Mesenchymal stem cell (in vitro differentiated cells and primary cell): ENCODE data around the gene TMCO4.

Source experiments
- DNase-seq: peaks from one replicate; pipeline ENCODE4 v3.0.0-alpha.2; 2013
- H2AFZ ChIP-seq: one replicate; pipeline ENCODE4 v1.6.1; 2013; ENCODE audit warnings: low read depth, mild to moderate bottlenecking, control low read depth, inconsistent platforms, low read length, moderate library complexity
- H2AK5ac ChIP-seq: 2 replicates; pipeline ENCODE4 v1.6.1; 2013; ENCODE audit warnings: low read length, moderate library complexity, mild to moderate bottlenecking, inconsistent platforms; ENCODE audit not compliant: severe bottlenecking
- H2BK120ac ChIP-seq: one replicate; pipeline ENCODE4 v1.6.1; 2013; ENCODE audit warnings: low read depth, mild to moderate bottlenecking, inconsistent platforms, low read length, moderate library complexity
- H2BK12ac ChIP-seq, 2 experiments: one replicate each; pipeline ENCODE4 v1.6.1; 2013; ENCODE audit warnings: inconsistent platforms in 2 of 2, low read length in 2 of 2, mild to moderate bottlenecking in 2 of 2, moderate library complexity in 2 of 2, control low read depth in 1 of 2
- H2BK15ac ChIP-seq: one replicate; pipeline ENCODE4 v1.6.1; 2013; ENCODE audit warnings: mild to moderate bottlenecking, low read depth, inconsistent platforms; ENCODE audit not compliant: poor library complexity, severe bottlenecking
- H2BK5ac ChIP-seq: 2 replicates; pipeline ENCODE4 v1.6.1; 2013; ENCODE audit warnings: low read depth, mild to moderate bottlenecking, low read length, control low read depth, inconsistent platforms; ENCODE audit not compliant: poor library complexity, severe bottlenecking
- H3K14ac ChIP-seq, 2 experiments: one replicate each; pipeline ENCODE4 v1.6.1; 2013; ENCODE audit warnings: inconsistent platforms in 2 of 2, low read length in 2 of 2, control low read depth in 1 of 2, mild to moderate bottlenecking in 1 of 2, moderate library complexity in 1 of 2
- H3K18ac ChIP-seq, 2 experiments: one replicate each; pipeline ENCODE4 v1.6.1; 2013; ENCODE audit warnings: inconsistent platforms in 2 of 2, low read length in 2 of 2, control low read depth in 1 of 2, low read depth in 1 of 2, mild to moderate bottlenecking in 1 of 2
- H3K23ac ChIP-seq, 2 experiments: one replicate each; pipeline ENCODE4 v1.6.1; 2013; ENCODE audit warnings: inconsistent platforms in 2 of 2, low read length in 2 of 2, mild to moderate bottlenecking in 2 of 2, moderate library complexity in 2 of 2, control low read depth in 1 of 2
- H3K27ac ChIP-seq: 2 replicates; pipeline ENCODE4 v1.5.1; 2013; ENCODE audit warnings: mild to moderate bottlenecking, moderate library complexity, low read length, control low read depth, inconsistent platforms; ENCODE audit not compliant: poor library complexity, severe bottlenecking
- H3K27me3 ChIP-seq, 2 experiments: 2 replicates each; pipeline versions ENCODE4 v1.6.1 to v1.7.0; 2013; ENCODE audit warnings: low read length in 2 of 2, mild to moderate bottlenecking in 2 of 2, moderate library complexity in 2 of 2, control low read depth in 1 of 2, inconsistent platforms in 1 of 2; ENCODE audit not compliant: control insufficient read depth in 1 of 2, insufficient read depth in 1 of 2
- H3K36me3 ChIP-seq, 2 experiments: 2 replicates each; pipeline versions ENCODE4 v1.6.1 to v1.7.0; 2013; ENCODE audit warnings: low read length in 2 of 2, control low read depth in 1 of 2, inconsistent platforms in 1 of 2, low read depth in 1 of 2, mild to moderate bottlenecking in 1 of 2; ENCODE audit not compliant: insufficient read depth in 2 of 2, control insufficient read depth in 1 of 2
- H3K4ac ChIP-seq, 2 experiments: one replicate each; pipeline ENCODE4 v1.6.1; 2013; ENCODE audit warnings: inconsistent platforms in 2 of 2, low read length in 2 of 2, mild to moderate bottlenecking in 2 of 2, moderate library complexity in 2 of 2, control low read depth in 1 of 2, low read depth in 1 of 2
- H3K4me1 ChIP-seq: 2 replicates; pipeline ENCODE4 v1.6.1; 2013; ENCODE audit warnings: low read depth, low read length, control low read depth; ENCODE audit not compliant: control insufficient read depth, insufficient read depth
- H3K4me2 ChIP-seq: 2 replicates; pipeline ENCODE4 v1.6.1; 2013; ENCODE audit warnings: low read length, mild to moderate bottlenecking, inconsistent platforms; ENCODE audit not compliant: poor library complexity, severe bottlenecking
- H3K4me3 ChIP-seq, 2 experiments: 2 replicates each; pipeline versions ENCODE4 v1.5.1 to v1.7.0; 2013; ENCODE audit warnings: low read length in 2 of 2, mild to moderate bottlenecking in 2 of 2, control low read depth in 1 of 2, low read depth in 1 of 2; ENCODE audit not compliant: insufficient read depth in 1 of 2
- H3K79me1 ChIP-seq: replicated peaks from 2 replicates; pipeline ENCODE4 v1.6.1; 2013; ENCODE audit warnings: mild to moderate bottlenecking, control low read depth, low read length, inconsistent platforms; ENCODE audit not compliant: poor library complexity, severe bottlenecking
- H3K9ac ChIP-seq: 2 replicates; pipeline ENCODE4 v1.7.0; 2013; ENCODE audit warnings: mild to moderate bottlenecking, low read length, moderate library complexity
- H3K9me3 ChIP-seq: 2 replicates; pipeline ENCODE4 v1.7.0; 2013; ENCODE audit warnings: mild to moderate bottlenecking, low read length; ENCODE audit not compliant: control insufficient read depth
- H4K8ac ChIP-seq: one replicate; pipeline ENCODE4 v1.6.1; 2013; ENCODE audit warnings: inconsistent platforms, mild to moderate bottlenecking, low read length, moderate library complexity
- H4K91ac ChIP-seq: one replicate; pipeline ENCODE4 v1.6.1; 2013; ENCODE audit warnings: mild to moderate bottlenecking, low read length, inconsistent platforms
- WGBS: methylation state at CpG from one replicate; pipeline ENCODE4 v1.1.7; 2013; ENCODE audit warnings: mixed read lengths; 5-methylcytosine and 5-hydroxymethylcytosine counted together

Gene TMCO4

DNA sequence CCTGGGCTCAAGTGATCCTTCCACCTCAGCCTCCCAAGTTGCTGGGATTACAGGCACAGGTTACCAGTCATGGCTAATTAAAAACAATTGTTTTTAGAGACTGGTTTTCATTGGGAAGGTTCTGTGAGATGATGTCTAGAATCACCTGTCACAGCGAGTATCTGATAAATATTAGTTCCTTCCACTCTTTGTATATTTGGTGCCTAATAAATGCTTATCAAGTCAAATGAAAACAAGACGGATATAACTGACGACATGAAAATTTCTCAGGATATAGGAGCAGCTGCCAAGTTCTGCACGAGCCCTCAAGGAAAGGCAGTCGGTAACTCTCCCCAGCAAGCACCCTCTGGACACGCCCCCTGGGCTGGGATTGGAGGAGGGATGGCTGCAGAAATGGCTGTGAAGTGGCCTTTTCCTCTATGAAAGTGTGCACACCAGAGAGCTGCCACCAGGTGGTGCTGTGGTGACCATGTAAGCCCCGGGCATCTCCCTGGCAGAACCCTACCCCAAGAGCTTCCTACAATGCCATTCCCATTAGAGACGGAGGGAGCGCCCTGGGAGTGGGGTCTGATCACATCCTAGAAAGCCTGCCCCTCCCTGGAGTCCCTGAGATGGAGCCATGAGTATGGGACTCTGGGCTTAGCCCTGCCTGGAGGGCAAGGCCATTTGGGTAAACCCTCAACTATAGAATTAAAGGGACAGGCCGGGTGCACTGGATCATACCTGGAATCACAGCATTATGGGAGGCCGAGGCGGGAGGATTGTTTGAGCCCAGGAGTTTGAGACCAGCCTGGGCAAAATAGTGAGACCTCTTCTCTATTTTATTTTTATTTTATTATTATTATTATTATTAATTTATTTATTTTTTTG, 84.1 kb downstream of the TMCO4 start:
- no peak overlapping the region for H3K18ac ChIP-seq
- H4K8ac ChIP-seq: peak overlapping the region; percentile 71
- H3K14ac ChIP-seq: no peak overlapping the region
- no peaks in the 10 kb centered on the region for H3K36me3 ChIP-seq
- WGBS: 20% methylated on average over 10 of the region's 12 CpGs
- no peak overlapping the region for H3K27ac ChIP-seq
- H3K4me1 ChIP-seq: peaks cover 2% of the 10 kb centered on the region
- no peak overlapping the region for H2BK12ac ChIP-seq
- H3K4me2 ChIP-seq: no peak overlapping the region
- H3K4me3 ChIP-seq: no peak overlapping the region
- no peak overlapping the region for H3K4ac ChIP-seq
- no peak overlapping the region for H3K9ac ChIP-seq
- H2BK120ac ChIP-seq: no peak overlapping the region
- H2AFZ ChIP-seq: no peak overlapping the region
- DNase-seq: peak; percentile 95
- H2BK5ac ChIP-seq: no peak overlapping the region
- no peaks in the 10 kb centered on the region for H3K79me1 ChIP-seq
- no peak overlapping the region for H3K23ac ChIP-seq
- H3K27me3 ChIP-seq: no peaks in the 10 kb centered on the region
- H3K9me3 ChIP-seq: no peaks in the 10 kb centered on the region
- H2BK15ac ChIP-seq: no peak overlapping the region
- no peak overlapping the region for H4K91ac ChIP-seq
- H2AK5ac ChIP-seq: no peak overlapping the region

DNA sequence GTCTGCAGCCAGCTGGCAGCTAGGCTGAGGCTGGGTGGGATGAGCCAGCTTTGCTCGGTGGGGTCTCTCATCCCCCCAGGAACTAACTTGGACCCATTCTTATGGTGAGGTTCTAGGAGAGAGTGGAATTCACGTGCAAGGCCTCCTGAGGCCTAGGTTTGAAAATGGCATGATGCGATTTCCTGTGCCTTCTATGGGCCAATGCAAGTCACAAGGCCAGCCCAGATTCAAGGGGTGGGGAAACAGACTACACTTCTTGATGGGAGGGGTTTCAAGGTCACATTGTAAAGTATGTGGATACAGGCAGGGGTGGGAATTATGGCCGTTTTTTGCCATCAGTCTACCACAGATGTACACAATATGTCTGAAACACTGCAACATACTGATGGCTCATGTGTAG, 86.8 kb downstream of the TMCO4 start:
- DNase-seq: no peak
- 94% methylated on average over 3 of the region's 4 CpGs for WGBS
- H2BK12ac ChIP-seq: no peak overlapping the region

DNA sequence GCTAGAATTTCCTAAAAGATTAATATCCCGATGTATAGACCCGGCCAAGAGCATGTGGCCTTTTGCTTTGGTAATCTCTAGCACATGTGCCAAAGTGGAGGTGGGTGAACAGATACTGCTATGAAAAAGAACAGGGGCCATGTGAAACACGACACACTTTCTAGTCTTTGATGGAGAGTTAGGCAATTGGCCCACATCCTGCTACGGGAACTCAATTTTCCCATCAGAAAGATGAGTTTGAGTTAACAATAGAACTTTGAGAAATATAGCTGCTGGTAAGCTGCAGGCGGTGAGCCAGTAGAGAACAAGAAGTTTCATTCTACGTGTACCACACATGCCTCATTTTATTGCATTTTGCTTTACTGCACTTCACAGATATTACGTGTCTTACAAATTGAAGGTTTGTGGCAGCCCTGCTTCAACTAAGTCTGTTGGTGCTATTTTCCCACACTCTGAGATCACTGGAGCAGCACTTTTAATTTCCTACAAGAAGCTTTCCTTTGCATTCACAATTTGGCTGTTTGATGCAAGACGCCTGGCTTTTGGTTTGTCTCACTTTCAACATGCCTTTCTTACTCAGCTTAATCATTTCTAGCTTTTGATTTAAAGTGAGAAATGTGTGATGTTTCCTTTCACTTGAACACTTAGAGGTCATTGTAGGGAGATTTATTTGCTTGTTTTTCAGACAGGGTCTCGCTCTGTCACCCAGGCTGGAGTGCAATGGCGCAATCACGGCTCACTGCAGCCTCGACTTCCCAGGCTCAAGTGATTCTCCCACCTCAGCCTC, 88.7 kb downstream of the TMCO4 start:
- WGBS: 91% methylated on average over 12 of the region's 12 CpGs
- Histone ChIP-seq H3K18ac (no peak overlapping the region), H3K4ac (no peak overlapping the region)

More for the DNA sequence above, 86.8 kb downstream of the TMCO4 start:
- no peak overlapping the region for H2BK120ac ChIP-seq
- H4K8ac ChIP-seq: no peak overlapping the region
- no peak overlapping the region for H2BK5ac ChIP-seq
- H3K23ac ChIP-seq: no peak overlapping the region
- no peaks in the 10 kb centered on the region for H3K79me1 ChIP-seq
- H4K91ac ChIP-seq: no peak overlapping the region
- peaks cover 2% of the 10 kb centered on the region for H3K4me1 ChIP-seq
- no peak overlapping the region for H2AK5ac ChIP-seq
- H3K4me3 ChIP-seq: no peak overlapping the region
- no peak overlapping the region for H3K9ac ChIP-seq
- H3K18ac ChIP-seq: no peak overlapping the region
- H3K27ac ChIP-seq: no peak overlapping the region
- no peak overlapping the region for H2BK15ac ChIP-seq
- H3K27me3 ChIP-seq: no peaks in the 10 kb centered on the region
- H3K4ac ChIP-seq: no peak overlapping the region
- H3K14ac ChIP-seq: no peak overlapping the region
- no peak overlapping the region for H2AFZ ChIP-seq
- no peak overlapping the region for H3K4me2 ChIP-seq
- no peaks in the 10 kb centered on the region for H3K9me3 ChIP-seq
- no peaks in the 10 kb centered on the region for H3K36me3 ChIP-seq

DNA sequence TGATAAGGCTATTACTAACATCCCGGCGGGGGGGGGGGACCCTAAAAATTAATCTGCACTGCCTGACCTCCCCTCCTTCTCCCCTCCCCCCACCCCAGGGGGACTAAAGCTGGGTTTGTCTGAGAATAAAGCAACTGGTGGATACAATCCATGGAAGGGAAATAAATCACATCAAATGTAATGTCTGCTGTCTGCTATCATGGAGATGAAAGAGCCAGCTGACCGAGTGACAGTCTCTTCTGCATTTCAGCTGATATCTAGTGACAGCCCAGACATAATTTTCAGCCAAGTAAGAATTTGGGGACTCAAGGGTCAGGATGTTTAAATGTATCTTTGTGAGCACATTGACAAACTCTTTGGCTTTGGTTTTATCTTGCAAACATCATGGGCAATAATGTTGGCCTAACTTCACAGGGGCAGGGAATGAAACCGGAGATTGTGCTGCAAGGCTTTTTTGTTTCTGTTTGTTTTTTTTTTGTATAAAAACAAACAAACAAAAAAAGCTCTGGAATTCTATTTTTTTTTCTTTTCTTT, 90.4 kb downstream of the TMCO4 start:
- no peak overlapping the region for H4K91ac ChIP-seq
- no peak overlapping the region for H2BK120ac ChIP-seq
- H3K36me3 ChIP-seq: no peaks in the 10 kb centered on the region
- no peak overlapping the region for H3K9ac ChIP-seq
- H3K4me2 ChIP-seq: no peak overlapping the region
- no peak overlapping the region for H2BK5ac ChIP-seq
- H3K23ac ChIP-seq: no peak overlapping the region
- no peak overlapping the region for H2BK15ac ChIP-seq
- H3K4me1 ChIP-seq: peaks cover 1% of the 10 kb centered on the region
- H3K14ac ChIP-seq: no peak overlapping the region
- no peak overlapping the region for H3K4ac ChIP-seq
- no peak overlapping the region for H2AFZ ChIP-seq
- 65% methylated on average over 1 of the region's 4 CpGs for WGBS
- no peak for DNase-seq
- no peak overlapping the region for H3K4me3 ChIP-seq
- no peak overlapping the region for H3K18ac ChIP-seq
- H4K8ac ChIP-seq: no peak overlapping the region
- no peak overlapping the region for H2BK12ac ChIP-seq
- no peaks in the 10 kb centered on the region for H3K79me1 ChIP-seq
- H3K27ac ChIP-seq: no peak overlapping the region
- no peaks in the 10 kb centered on the region for H3K9me3 ChIP-seq
- H2AK5ac ChIP-seq: no peak overlapping the region
- H3K27me3 ChIP-seq: no peaks in the 10 kb centered on the region

More for the DNA sequence above, 88.7 kb downstream of the TMCO4 start:
- H3K9me3 ChIP-seq: no peaks in the 10 kb centered on the region
- no peak overlapping the region for H3K4me2 ChIP-seq
- H4K91ac ChIP-seq: no peak overlapping the region
- DNase-seq: no peak
- no peak overlapping the region for H2BK12ac ChIP-seq
- H2AFZ ChIP-seq: no peak overlapping the region
- no peak overlapping the region for H2AK5ac ChIP-seq
- no peaks in the 10 kb centered on the region for H3K36me3 ChIP-seq
- no peak overlapping the region for H3K9ac ChIP-seq
- no peak overlapping the region for H2BK15ac ChIP-seq
- H3K14ac ChIP-seq: no peak overlapping the region
- no peaks in the 10 kb centered on the region for H3K79me1 ChIP-seq
- no peaks in the 10 kb centered on the region for H3K27me3 ChIP-seq
- H3K4me3 ChIP-seq: no peak overlapping the region
- no peak overlapping the region for H3K27ac ChIP-seq
- no peak overlapping the region for H3K23ac ChIP-seq
- H2BK5ac ChIP-seq: no peak overlapping the region
- H4K8ac ChIP-seq: no peak overlapping the region
- H3K4me1 ChIP-seq: peaks cover 2% of the 10 kb centered on the region
- no peak overlapping the region for H2BK120ac ChIP-seq
